Activated CD8-positive, alpha-beta T cell treated with anti-CD3 and anti-CD28 coated beads, Interleukin-2, amount 10 ng/mL, durations not matched to agents 7 days and 5 days (primary cell): ENCODE measurements around the gene TLR5. TPM values are rescaled to one million over a fixed set of nuclear protein-coding genes. Genes with fewer than 3 reads are reported as not detected.
A peak's percentile ranks its signal among the peaks of the same experiment; 100 is the strongest.

Source experiments
- ATAC-seq: fragments of 150-1000 bp; cut with Tn5 transposase; one replicate; pipeline ENCODE4 v1.10.0; 2021; ENCODE audit warnings: moderate library complexity
- CTCF ChIA-PET: fragments of 350-600 bp; sonication (Branson Sonifier 250); formaldehyde crosslinking; loops from one replicate; lab custom pipeline; 2021; ENCODE audit warnings: antibody characterized with exemption; lab: Charles Lee
- POLR2A ChIA-PET: fragments of 350-600 bp; sonication (Branson Sonifier 250); formaldehyde crosslinking; loops from one replicate; lab custom pipeline; 2021; ENCODE audit warnings: antibody characterized with exemption; lab: Charles Lee
- DNase-seq: peaks from one replicate; pipeline ENCODE4 v3.0.0-alpha.2; 2020
- H3K27ac Mint-ChIP-seq: one replicate; pipeline ENCODE4 v1.8.0; 2021; ENCODE audit warnings: mild to moderate bottlenecking, mixed read lengths
- H3K27me3 Mint-ChIP-seq: one replicate; pipeline ENCODE4 v1.8.0; 2021; ENCODE audit warnings: low read depth, mixed read lengths
- H3K36me3 Mint-ChIP-seq: one replicate; pipeline ENCODE4 v1.8.0; 2021; ENCODE audit warnings: low read depth, mixed read lengths
- H3K4me1 Mint-ChIP-seq: one replicate; pipeline ENCODE4 v1.8.0; 2021; ENCODE audit warnings: low read depth, mixed read lengths
- H3K4me3 Mint-ChIP-seq: one replicate; pipeline ENCODE4 v1.8.0; 2021; ENCODE audit warnings: mild to moderate bottlenecking, mixed read lengths
- H3K9me3 Mint-ChIP-seq: one replicate; pipeline ENCODE4 v1.8.0; 2022; ENCODE audit warnings: mixed read lengths; ENCODE audit not compliant: insufficient read depth
- total RNA-seq, 2 experiments: library from RNA; stranded (reverse); gene quantifications; one replicate each; pipeline ENCODE4 v1.2.3, GENCODE V29; 2021

TLR5 gene
- total RNA-seq, 2 experiments from 2014 or later = 0.32 to 0.44 TPM

GRCh38 chr1:223147873-223148272 lies 4.8 kb upstream of the TLR5 start:
- DNase-seq = no peak
- ChIA-PET CTCF (interaction anchor here (2.1 to 3.9 kb wide), 2 partner anchors 14 to 24 kb away, joined by 9 to 16 read pairs; no protein-coding TSS in a partner anchor), POLR2A (no interaction called here)
- Mint-ChIP-seq H3K27ac (no peak overlapping the region), H3K36me3 (no peaks in the 10 kb centered on the region), H3K9me3 (peaks cover 5% of the 10 kb centered on the region), H3K4me1 (peaks cover 12% of the 10 kb centered on the region), H3K4me3 (no peak overlapping the region), H3K27me3 (peaks cover 12% of the 10 kb centered on the region)
- no peak for ATAC-seq

GRCh38 chr1:223147409-223147808 lies 4.4 kb upstream of the TLR5 start:
- Mint-ChIP-seq H3K27ac (no peak overlapping the region), H3K36me3 (no peaks in the 10 kb centered on the region), H3K27me3 (peaks cover 12% of the 10 kb centered on the region), H3K4me1 (peaks cover 12% of the 10 kb centered on the region), H3K4me3 (no peak overlapping the region), H3K9me3 (peaks cover 5% of the 10 kb centered on the region)
- ATAC-seq = no peak
- POLR2A ChIA-PET = no interaction called here
- DNase-seq = no peak
- CTCF ChIA-PET = interaction anchor here (2.1 kb wide), 1 partner anchor 13 kb away, joined by 9 read pairs; no protein-coding TSS in a partner anchor

GRCh38 chr1:223146745-223147144 lies 3.7 kb upstream of the TLR5 start:
- Mint-ChIP-seq H3K9me3 (peaks cover 5% of the 10 kb centered on the region), H3K27ac (no peak overlapping the region), H3K36me3 (no peaks in the 10 kb centered on the region), H3K27me3 (peaks cover 12% of the 10 kb centered on the region), H3K4me3 (no peak overlapping the region), H3K4me1 (peaks cover 12% of the 10 kb centered on the region)
- no peak for ATAC-seq
- CTCF ChIA-PET = interaction anchor here (2.1 kb wide), 1 partner anchor 13 kb away, joined by 9 read pairs; no protein-coding TSS in a partner anchor
- POLR2A ChIA-PET = no interaction called here
- DNase-seq = no peak

GRCh38 chr1:223144914-223145313 lies 1.9 kb upstream of the TLR5 start:
- POLR2A ChIA-PET = no interaction called here

GRCh38 chr1:223144431-223144830 lies 1.4 kb upstream of the TLR5 start:
- Mint-ChIP-seq H3K4me3 (no peak overlapping the region), H3K27ac (no peak overlapping the region), H3K4me1 (peaks cover 10% of the 10 kb centered on the region), H3K27me3 (peaks cover 12% of the 10 kb centered on the region), H3K36me3 (no peaks in the 10 kb centered on the region), H3K9me3 (peaks cover 5% of the 10 kb centered on the region)
- CTCF ChIA-PET = interaction anchor here (0.7 to 5.8 kb wide), 8 partner anchors 9 to 102 kb away, joined by 3 to 78 read pairs (median 9); no protein-coding TSS in a partner anchor
- DNase-seq (no peak), ATAC-seq (no peak)
- POLR2A ChIA-PET = interaction anchor here (0.6 to 1.5 kb wide), 3 partner anchors 87 to 701 kb away, joined by 3 to 6 read pairs (median 3); partner anchors contain the start of gene TP53BP2

More at GRCh38 chr1:223144914-223145313, 1.9 kb upstream of the TLR5 start:
- H3K27ac Mint-ChIP-seq = no peak overlapping the region
- CTCF ChIA-PET = interaction anchor here (3.5 to 5.8 kb wide), 3 partner anchors 11 to 100 kb away, joined by 14 to 78 read pairs (median 14); no protein-coding TSS in a partner anchor
- ATAC-seq (no peak), DNase-seq (no peak)
- H3K4me1 Mint-ChIP-seq = peaks cover 10% of the 10 kb centered on the region
- no peak overlapping the region for H3K4me3 Mint-ChIP-seq
- peaks cover 12% of the 10 kb centered on the region for H3K27me3 Mint-ChIP-seq
- H3K9me3 Mint-ChIP-seq = peaks cover 5% of the 10 kb centered on the region
- H3K36me3 Mint-ChIP-seq = no peaks in the 10 kb centered on the region

- CTCF ChIA-PET = interaction anchor here (0.7 to 5.8 kb wide), 15 partner anchors 9 to 430 kb away, joined by 3 to 78 read pairs (median 4); no protein-coding TSS in a partner anchor
- Mint-ChIP-seq H3K27me3 (peaks cover 12% of the 10 kb centered on the region), H3K36me3 (no peaks in the 10 kb centered on the region), H3K9me3 (peaks cover 5% of the 10 kb centered on the region), H3K4me3 (peak overlapping the region; percentile 68), H3K4me1 (peaks cover 10% of the 10 kb centered on the region), H3K27ac (peak overlapping the region; percentile 50)
- ATAC-seq = peak; percentile 10
- peak; percentile 31 for DNase-seq
- POLR2A ChIA-PET = interaction anchor here (0.6 to 1.5 kb wide), 3 partner anchors 88 to 702 kb away, joined by 3 to 6 read pairs (median 3); partner anchors contain the start of gene TP53BP2
Observed at GRCh38 chr1:223143537-223144248, 645 bp upstream of the TLR5 start.

GRCh38 chr1:223142269-223142668 lies 779 bp downstream of the TLR5 start:
- Mint-ChIP-seq H3K27ac (no peak overlapping the region), H3K27me3 (peaks cover 12% of the 10 kb centered on the region), H3K4me3 (peak overlapping the region; percentile 68), H3K9me3 (peaks cover 5% of the 10 kb centered on the region), H3K4me1 (peaks cover 10% of the 10 kb centered on the region), H3K36me3 (no peaks in the 10 kb centered on the region)
- POLR2A ChIA-PET = no interaction called here
- ATAC-seq = no peak
- DNase-seq = no peak
- CTCF ChIA-PET = interaction anchor here (1.0 to 5.8 kb wide), 10 partner anchors 8 to 389 kb away, joined by 3 to 78 read pairs (median 5); no protein-coding TSS in a partner anchor

GRCh38 chr1:223140611-223141405 lies 2.2 kb downstream of the TLR5 start:
- DNase-seq = no peak
- H3K4me3 Mint-ChIP-seq = no peak overlapping the region
- no peak overlapping the region for H3K27ac Mint-ChIP-seq
- H3K36me3 Mint-ChIP-seq = no peaks in the 10 kb centered on the region
- ATAC-seq = no peak
- H3K9me3 Mint-ChIP-seq = no peaks in the 10 kb centered on the region
- POLR2A ChIA-PET = interaction anchor here (0.6 kb wide), 1 partner anchor 357 kb away, joined by 3 read pairs; no protein-coding TSS in a partner anchor
- CTCF ChIA-PET = interaction anchor here (1.1 to 5.8 kb wide), 5 partner anchors 7 to 108 kb away, joined by 3 to 78 read pairs (median 6); no protein-coding TSS in a partner anchor
- peaks cover 10% of the 10 kb centered on the region for H3K4me1 Mint-ChIP-seq
- H3K27me3 Mint-ChIP-seq = peaks cover 8% of the 10 kb centered on the region

GRCh38 chr1:223137455-223138085 lies 5.5 kb downstream of the TLR5 start:
- H3K36me3 Mint-ChIP-seq = no peaks in the 10 kb centered on the region
- DNase-seq (no peak), ATAC-seq (no peak)
- peaks cover 25% of the 10 kb centered on the region for H3K27me3 Mint-ChIP-seq
- H3K4me3 Mint-ChIP-seq = no peak overlapping the region
- H3K9me3 Mint-ChIP-seq = no peaks in the 10 kb centered on the region
- ChIA-PET POLR2A (interaction anchor here (0.7 kb wide), 1 partner anchor 13 kb away, joined by 3 read pairs; no protein-coding TSS in a partner anchor), CTCF (interaction anchor here (1.0 to 6.8 kb wide), 5 partner anchors 10 to 546 kb away, joined by 3 to 126 read pairs (median 8); no protein-coding TSS in a partner anchor)
- H3K27ac Mint-ChIP-seq = no peak overlapping the region
- H3K4me1 Mint-ChIP-seq = peaks cover 7% of the 10 kb centered on the region

GRCh38 chr1:223136086-223136485 lies 7.0 kb downstream of the TLR5 start:
- no peak for DNase-seq
- H3K9me3 Mint-ChIP-seq = no peaks in the 10 kb centered on the region
- ATAC-seq = no peak
- peaks cover 7% of the 10 kb centered on the region for H3K4me1 Mint-ChIP-seq
- no peaks in the 10 kb centered on the region for H3K36me3 Mint-ChIP-seq
- no peak overlapping the region for H3K4me3 Mint-ChIP-seq
- ChIA-PET CTCF (interaction anchor here (0.9 to 6.8 kb wide), 7 partner anchors 7 to 548 kb away, joined by 3 to 126 read pairs (median 8); partner anchors contain the start of gene TLR5), POLR2A (interaction anchor here (0.5 kb wide), 1 partner anchor 297 kb away, joined by 4 read pairs; no protein-coding TSS in a partner anchor)
- H3K27ac Mint-ChIP-seq = no peak overlapping the region
- H3K27me3 Mint-ChIP-seq = peaks cover 25% of the 10 kb centered on the region
